ENCODE results near the gene CTAG2.

- TF ChIP-seq, protein P1, sequence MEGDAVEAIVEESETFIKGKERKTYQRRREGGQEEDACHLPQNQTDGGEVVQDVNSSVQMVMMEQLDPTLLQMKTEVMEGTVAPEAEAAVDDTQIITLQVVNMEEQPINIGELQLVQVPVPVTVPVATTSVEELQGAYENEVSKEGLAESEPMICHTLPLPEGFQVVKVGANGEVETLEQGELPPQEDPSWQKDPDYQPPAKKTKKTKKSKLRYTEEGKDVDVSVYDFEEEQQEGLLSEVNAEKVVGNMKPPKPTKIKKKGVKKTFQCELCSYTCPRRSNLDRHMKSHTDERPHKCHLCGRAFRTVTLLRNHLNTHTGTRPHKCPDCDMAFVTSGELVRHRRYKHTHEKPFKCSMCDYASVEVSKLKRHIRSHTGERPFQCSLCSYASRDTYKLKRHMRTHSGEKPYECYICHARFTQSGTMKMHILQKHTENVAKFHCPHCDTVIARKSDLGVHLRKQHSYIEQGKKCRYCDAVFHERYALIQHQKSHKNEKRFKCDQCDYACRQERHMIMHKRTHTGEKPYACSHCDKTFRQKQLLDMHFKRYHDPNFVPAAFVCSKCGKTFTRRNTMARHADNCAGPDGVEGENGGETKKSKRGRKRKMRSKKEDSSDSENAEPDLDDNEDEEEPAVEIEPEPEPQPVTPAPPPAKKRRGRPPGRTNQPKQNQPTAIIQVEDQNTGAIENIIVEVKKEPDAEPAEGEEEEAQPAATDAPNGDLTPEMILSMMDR (IDR thresholded peaks at IDR 0.05) = no peak
- TF ChIP-seq EZH2 (IDR thresholded peaks at IDR 0.05; ENCODE audit: borderline replicate concordance, insufficient read depth, low read depth, low read length, poor library complexity, severe bottlenecking) = no peak
Observed at GRCh38 chrX:154661899-154662298, 8.5 kb upstream of the CTAG2 start.

Data from B cell (primary cell).